Subcutaneous adipose tissue (tissue), 4 donors: ENCODE measurements around the gene LPAR6. TPM values are rescaled to one million over a fixed set of nuclear protein-coding genes. Genes with fewer than 3 reads are reported as not detected.

Experiments
- total RNA-seq, 4 donors: library from RNA; depleted of rRNA; stranded (reverse); fragments of >200 nt; gene quantifications; one replicate each; pipeline ENCODE4 v1.1.0, GENCODE V29; 2016
- TF ChIP-seq, protein P1 (sequence below): fragments of 450-650 bp; IDR thresholded peaks from one replicate; pipeline ENCODE4 v1.5.1; 2016; ENCODE audit warnings: low read depth, mild to moderate bottlenecking, control low read depth, antibody characterized with exemption, moderate library complexity

LPAR6 gene, protein sequence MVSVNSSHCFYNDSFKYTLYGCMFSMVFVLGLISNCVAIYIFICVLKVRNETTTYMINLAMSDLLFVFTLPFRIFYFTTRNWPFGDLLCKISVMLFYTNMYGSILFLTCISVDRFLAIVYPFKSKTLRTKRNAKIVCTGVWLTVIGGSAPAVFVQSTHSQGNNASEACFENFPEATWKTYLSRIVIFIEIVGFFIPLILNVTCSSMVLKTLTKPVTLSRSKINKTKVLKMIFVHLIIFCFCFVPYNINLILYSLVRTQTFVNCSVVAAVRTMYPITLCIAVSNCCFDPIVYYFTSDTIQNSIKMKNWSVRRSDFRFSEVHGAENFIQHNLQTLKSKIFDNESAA
- total RNA-seq, result 10 to 100 TPM; 25.5 to 52.9 (median 48.4) TPM

DNA sequence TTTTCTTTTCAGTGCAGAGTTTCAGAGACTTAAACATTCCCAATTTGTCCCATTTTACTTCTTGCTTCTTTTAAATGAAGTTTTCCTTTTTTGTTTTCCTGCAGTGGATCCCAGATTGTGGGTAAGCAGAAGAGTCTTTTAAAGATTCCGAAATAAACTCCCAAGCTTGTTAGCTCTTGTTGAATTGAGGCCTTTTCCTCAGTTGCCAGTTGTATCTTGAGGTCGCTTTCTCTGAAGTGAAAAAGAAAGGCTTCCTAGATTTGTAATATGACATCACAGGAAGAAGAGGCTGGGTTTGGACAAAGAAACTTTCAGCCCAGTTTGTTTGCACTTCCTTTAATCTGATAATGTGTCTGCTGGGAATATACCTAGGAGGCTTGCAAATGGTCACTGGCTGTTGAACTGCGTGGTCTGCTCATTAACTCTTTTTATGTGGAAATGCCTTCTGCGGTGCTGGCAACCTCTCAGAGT is at the start of gene LPAR6:
TSS of gene LPAR6 (minus strand) at position 233 of the 471 bp plus-strand sequence. CDS start 690 bp downstream, outside the sequence.
- TF ChIP-seq, protein P1, sequence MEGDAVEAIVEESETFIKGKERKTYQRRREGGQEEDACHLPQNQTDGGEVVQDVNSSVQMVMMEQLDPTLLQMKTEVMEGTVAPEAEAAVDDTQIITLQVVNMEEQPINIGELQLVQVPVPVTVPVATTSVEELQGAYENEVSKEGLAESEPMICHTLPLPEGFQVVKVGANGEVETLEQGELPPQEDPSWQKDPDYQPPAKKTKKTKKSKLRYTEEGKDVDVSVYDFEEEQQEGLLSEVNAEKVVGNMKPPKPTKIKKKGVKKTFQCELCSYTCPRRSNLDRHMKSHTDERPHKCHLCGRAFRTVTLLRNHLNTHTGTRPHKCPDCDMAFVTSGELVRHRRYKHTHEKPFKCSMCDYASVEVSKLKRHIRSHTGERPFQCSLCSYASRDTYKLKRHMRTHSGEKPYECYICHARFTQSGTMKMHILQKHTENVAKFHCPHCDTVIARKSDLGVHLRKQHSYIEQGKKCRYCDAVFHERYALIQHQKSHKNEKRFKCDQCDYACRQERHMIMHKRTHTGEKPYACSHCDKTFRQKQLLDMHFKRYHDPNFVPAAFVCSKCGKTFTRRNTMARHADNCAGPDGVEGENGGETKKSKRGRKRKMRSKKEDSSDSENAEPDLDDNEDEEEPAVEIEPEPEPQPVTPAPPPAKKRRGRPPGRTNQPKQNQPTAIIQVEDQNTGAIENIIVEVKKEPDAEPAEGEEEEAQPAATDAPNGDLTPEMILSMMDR, result no peak

DNA sequence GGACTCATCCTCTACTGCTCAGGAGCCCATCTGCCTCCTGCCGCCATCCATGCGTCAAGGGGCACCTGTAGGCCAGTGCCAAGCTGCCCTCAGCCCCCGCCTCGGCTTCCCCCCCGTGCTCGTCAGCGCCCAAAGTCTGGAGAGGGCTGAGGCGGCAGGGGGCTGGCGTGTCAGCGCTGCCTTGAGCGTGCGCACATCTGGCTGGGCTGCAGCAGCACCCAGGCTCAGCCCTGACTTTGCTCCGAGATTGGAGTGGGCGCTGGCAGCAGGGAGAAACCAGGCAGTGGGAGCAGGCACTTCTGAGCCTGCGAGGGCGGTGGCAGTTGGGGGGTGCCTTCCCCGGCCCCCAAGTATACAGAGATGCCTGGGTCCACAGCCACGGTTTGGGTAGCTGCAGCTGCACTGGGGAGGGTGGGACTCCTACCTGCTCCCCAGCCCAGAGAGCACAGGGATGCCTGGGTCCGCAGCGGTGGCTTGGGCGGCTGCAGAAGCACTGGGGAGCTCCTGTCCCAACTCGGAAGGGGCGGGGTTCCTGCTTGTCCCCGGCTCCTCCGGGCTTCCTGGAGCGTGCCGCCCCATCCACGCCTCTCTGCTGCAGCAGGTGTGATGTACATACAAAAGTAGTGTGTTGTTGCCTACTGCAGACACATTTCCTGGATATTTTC is 44.8 kb upstream of the LPAR6 start:
- TF ChIP-seq, protein P1, result no peak

DNA sequence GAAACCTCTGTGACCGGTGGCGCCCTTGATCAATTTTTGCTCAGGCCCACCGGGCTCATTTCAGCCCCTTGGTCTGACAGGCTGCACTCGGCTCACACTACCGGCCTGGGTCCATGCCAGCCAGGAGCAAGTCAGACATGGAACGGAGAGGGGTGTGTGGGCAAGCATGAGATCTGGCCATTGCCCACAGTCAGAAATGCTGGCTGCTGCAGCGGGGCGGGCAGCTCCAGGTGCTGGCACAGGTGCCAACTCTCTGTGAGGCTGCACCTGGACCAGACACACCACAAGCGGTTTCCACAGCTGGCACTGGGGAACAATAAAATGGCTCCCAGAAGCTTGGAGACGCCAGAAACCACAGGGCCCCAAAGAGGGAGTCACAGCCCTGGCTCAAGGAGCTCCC is 43.6 kb upstream of the LPAR6 start:
- TF ChIP-seq, protein P1, result no peak

DNA sequence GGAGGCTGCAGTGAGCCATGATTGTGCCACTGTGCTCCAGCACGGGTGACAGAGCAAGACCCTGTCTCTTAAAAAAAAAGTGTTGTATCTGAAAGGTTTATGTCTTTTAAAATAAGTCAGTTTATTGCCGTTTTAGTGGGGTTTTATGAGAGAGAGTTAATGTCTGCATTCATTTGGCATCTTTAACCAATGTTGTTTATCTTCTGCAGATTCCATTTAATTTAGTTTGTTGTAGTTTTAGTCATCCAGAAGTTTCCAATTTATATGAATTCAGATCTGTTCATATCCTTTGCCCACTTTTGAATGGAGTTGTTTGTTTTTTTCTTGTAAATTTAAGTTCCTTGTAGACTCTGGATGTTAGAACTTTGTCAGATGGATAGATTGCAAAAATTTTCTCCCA is 36.7 kb upstream of the LPAR6 start:
- TF ChIP-seq, protein P1, result no peak

DNA sequence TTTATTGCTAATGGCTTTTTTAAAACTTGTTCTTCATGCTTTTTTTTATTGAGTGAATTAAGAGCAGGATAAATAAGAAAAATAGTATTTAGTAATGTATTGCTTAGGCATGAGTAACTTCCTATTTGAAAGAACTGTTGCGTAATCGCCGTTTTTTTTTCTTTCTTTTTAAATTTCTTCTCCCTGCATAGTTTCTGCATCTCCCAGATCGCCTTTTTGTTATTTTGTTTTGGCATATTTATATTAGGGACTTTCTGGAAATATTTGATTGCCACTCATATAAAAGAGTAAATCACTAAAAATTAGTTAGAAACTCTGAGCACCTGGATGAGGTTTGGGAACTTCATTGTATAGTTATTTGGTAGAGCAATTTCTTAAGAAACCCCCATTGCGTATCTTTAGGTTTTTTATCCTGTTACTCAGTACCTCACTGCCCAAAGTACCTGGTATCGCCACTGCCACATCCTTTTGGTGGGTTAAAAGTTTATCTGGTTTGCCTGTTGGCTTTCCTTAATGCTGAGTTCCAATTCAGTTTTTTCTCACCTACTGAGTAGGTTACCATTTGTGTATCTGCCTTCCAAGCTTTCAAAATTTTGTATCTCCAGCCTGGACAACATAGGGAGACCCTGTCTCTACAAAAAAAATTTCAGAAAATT is 36.2 kb upstream of the LPAR6 start:
- TF ChIP-seq, protein P1, result no peak

DNA sequence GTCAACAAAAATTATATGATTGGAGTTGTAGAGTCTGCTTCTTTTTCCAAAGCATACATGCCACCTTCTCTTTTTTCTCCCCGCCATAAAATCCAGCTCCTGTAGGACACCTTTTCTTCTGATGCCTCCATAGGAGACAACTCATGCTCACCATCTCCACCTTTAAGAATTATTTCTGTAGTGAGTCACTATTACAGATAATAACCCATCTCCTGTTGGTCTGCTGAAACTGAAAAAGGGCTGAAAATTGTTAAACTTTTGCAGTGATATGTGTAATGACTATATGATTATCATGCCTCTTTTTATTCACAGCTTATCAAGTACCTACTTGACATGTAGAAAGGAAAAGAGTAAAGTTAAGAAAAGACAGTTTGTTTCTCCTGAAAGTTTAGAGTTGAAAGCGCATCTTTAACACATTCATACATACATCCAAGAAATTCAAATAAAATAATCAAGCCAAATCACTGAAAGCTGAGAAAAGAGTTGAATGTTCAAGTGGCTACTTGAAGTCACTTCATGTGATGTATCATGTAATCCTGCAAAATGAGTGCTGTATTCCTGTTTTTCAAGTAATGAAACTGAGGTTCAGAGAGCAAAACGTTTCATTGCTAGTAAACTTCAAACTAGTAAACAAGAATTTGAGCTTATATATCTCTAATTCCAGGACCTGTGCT is 35.5 kb upstream of the LPAR6 start:
- TF ChIP-seq, protein P1, result no peak
